Stomach (tissue), 4 donors: Measurements from ENCODE around the gene F7.

Source experiments
- CTCF ChIP-seq, 7 experiments: fragments of 450-650 bp in 4 of 7; fragments of 200-600 bp in 3 of 7; sonication (generic) in 3 of 7; IDR thresholded peaks; one replicate each; pipeline ENCODE4 v1.5.1; 2016 to 2019; ENCODE audit warnings: antibody characterized with exemption in 7 of 7, control low read depth in 2 of 7, mild to moderate bottlenecking in 1 of 7
- POLR2A ChIP-seq, 4 donors: fragments of 450-650 bp; IDR thresholded peaks; one replicate each; pipeline ENCODE4 v1.6.1; 2016; ENCODE audit warnings: antibody characterized with exemption in 4 of 4, control low read depth in 2 of 4, mild to moderate bottlenecking in 1 of 4, moderate library complexity in 1 of 4

GRCh38 chr13:113091211-113091771 is 14.3 kb upstream of the F7 start:
- TF ChIP-seq CTCF (IDR thresholded peaks at IDR 0.05) (no peak), POLR2A (IDR thresholded peaks at IDR 0.05) (no peak)
